IPS DF 6.9 (cell line): ENCODE results near the gene PTCRA.
"Not testable (repeated sequence)": the region's sequence is repeated elsewhere in the genome, so short reads cannot be mapped to it uniquely, and the experiment has no call there.

Experiments
- DNase-seq: peaks from one replicate; pipeline ENCODE4 v3.0.0-alpha.2; 2013; ENCODE audit warnings: low read depth, low spot score
- H3K27ac ChIP-seq: one replicate; pipeline ENCODE4 v1.5.1; 2013; ENCODE audit warnings: low read length, control low read depth
- H3K27me3 ChIP-seq: 2 replicates; pipeline ENCODE4 v1.6.1; 2013; ENCODE audit warnings: mild to moderate bottlenecking, low read length; ENCODE audit not compliant: control insufficient read depth, insufficient read depth
- H3K36me3 ChIP-seq: 2 replicates; pipeline ENCODE4 v1.6.1; 2013; ENCODE audit warnings: low read length; ENCODE audit not compliant: control insufficient read depth, insufficient read depth
- H3K4me1 ChIP-seq: 2 replicates; pipeline ENCODE4 v1.6.1; 2013; ENCODE audit warnings: low read length; ENCODE audit not compliant: control insufficient read depth, insufficient read depth
- H3K4me3 ChIP-seq: 2 replicates; pipeline ENCODE4 v1.5.1; 2013; ENCODE audit warnings: mild to moderate bottlenecking, low read length
- H3K9me3 ChIP-seq: 2 replicates; pipeline ENCODE4 v1.6.1; 2013; ENCODE audit warnings: low read length, inconsistent platforms; ENCODE audit not compliant: control insufficient read depth, insufficient read depth
- WGBS: extraction: QIAGEN DNeasy Blood & Tissue Kit; methylation state at CpG from one replicate; pipeline ENCODE4 v1.1.7; 2013; ENCODE audit warnings: mixed read lengths, missing lambda C conversion rate; ENCODE audit not compliant: insufficient read length, insufficient coverage; 5-methylcytosine and 5-hydroxymethylcytosine counted together

The PTCRA gene

DNA sequence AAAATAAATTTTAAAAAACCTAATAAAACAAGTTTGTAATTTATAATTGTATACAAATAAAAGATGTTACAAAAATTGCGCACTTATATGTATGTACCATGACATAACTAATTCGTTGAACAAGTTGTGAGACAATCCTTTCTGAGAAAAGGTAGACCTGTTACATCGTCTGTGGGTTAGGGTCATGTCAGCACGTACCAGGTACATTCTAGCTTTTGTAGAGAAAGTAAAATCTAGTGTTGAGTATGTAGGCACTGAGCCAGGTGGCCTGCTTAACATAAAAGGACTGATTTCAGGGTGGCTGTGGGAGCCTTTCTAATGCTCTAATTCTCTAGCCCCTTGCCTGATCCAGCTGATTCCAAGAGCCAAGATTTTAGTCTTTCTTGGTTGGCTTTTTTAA is 26.0 kb upstream of the PTCRA start:
- no peak for DNase-seq
- no CpG with 5 or more reads among the region's 4 CpGs for WGBS
- Histone ChIP-seq H3K9me3 (no peaks in the 10 kb centered on the region), H3K27ac (no peak overlapping the region), H3K36me3 (peaks cover 8% of the 10 kb centered on the region), H3K4me3 (peak overlapping the region; percentile 76; the same call in 1 of the 2 replicates), H3K4me1 (no peaks in the 10 kb centered on the region), H3K27me3 (no peaks in the 10 kb centered on the region)

DNA sequence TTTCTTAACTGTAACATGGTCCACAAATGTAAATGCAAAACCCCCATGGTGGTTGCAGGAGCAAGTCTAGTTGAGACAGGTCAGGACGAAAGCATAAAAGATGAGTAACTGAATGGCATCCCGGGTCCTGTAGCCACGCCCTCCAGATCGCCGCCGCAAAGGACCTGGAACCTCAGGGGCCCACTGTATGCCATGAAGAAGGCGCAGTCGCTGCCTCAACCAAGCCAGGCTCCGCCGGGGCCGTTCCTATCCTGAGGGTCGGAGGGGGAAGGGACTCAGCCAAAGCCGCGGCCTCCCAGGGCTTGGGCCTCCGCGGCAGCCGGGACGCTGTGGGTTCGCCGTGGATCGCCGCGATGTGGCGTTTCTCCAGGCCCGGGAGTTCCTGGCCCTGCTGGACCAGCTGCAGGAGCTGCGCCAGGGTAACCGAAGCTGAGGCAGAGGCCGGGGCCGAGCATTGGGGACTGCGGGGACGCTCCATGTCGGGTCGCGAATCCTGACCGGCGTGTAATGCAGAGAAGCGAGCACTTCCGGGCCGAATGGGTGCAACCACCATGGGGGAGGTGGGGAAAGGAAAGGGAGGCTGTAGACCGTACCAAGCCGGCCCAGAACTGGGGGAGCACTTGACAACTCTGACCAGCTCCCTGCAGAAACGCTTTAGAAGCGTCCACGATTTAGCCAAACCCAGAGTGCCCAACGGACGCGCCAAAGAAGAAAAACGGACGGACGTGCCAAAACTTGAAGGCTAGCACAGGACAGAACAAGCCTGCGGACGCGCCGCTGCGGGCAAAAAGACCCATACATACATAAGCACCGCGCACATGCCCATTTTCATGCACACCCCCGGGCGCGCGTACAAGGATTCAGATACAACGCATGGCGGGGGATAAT is 25.3 kb upstream of the PTCRA start:
- DNase-seq: peak; percentile 91
- Histone ChIP-seq H3K36me3 (peaks cover 4% of the 10 kb centered on the region; the same call in 1 of the 2 replicates), H3K27me3 (no peaks in the 10 kb centered on the region), H3K27ac (no peak overlapping the region), H3K4me1 (no peaks in the 10 kb centered on the region), H3K9me3 (no peaks in the 10 kb centered on the region), H3K4me3 (peak overlapping the region; percentile 76)
- whole genome bisulfite sequencing: no CpG with 5 or more reads among the region's 63 CpGs

DNA sequence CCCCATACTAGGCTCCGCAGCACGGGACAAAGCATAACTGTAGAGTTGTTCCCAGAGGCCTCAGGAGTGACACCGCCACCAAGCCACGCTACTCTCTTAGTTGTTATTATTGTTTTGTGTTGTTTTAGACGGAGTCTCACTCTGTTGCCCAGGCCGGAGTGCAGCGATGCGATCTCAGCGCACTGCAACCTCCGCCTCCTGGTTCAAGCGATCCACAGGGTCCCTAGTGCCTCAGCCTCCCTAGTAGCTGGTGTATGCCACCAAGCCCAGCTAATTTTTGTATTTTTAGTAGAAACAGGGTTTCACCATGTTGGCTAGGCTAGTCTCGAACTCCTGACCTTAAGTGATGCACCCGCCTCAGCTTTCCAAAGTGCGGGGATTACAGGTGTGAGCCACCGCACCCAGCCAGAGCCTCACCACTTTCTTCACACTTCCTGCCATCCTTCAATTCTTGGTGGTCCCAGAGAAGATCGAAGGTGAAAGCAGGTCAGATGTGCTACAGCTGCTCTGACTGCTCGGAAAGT is 24.6 kb upstream of the PTCRA start:
- H3K9me3 ChIP-seq: no peaks in the 10 kb centered on the region
- no peak overlapping the region for H3K27ac ChIP-seq
- H3K4me1 ChIP-seq: no peaks in the 10 kb centered on the region
- H3K27me3 ChIP-seq: no peaks in the 10 kb centered on the region
- H3K4me3 ChIP-seq: peak overlapping the region; percentile 76; the same call in 1 of the 2 replicates
- no peak for DNase-seq
- no CpG with 5 or more reads among the region's 17 CpGs for WGBS
- no peaks in the 10 kb centered on the region for H3K36me3 ChIP-seq

DNA sequence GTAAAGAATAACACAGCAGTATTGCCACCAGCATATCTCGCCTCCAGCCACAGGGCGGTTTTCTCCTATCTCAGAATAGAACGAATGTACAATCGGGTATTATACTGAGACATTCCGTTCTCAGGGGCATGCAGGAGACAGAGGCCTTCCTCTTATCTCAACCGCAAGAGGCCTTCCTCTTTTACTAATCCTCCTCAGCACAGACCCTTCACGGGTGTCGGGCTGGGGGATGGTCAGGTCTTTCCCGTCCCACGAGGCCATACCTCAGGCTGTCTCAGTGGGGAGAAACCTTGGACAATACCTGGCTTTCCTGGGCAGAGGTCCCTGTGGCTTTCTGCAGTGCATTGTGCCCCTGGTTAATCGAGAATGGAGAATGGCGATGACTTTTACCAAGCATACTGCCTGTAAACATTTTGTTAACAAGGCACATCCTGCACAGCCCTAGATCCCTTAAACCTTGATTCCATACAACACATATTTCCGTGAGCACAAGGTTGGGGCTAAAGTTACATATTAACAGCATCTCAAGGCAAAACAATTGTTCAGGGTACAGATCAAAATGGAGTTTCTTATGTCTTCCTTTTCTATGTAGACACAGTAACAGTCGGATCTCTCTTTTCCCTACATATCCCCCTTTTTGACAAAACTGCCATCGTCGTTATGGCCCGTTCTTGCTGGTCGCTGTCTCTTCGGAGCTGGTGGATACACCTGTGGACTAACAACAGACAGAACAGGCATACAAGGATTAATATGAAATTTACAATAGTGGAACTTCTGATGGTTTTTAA is 21.6 kb upstream of the PTCRA start:
- not testable (repeated sequence) for H3K4me1 ChIP-seq, H3K27me3 ChIP-seq, H3K36me3 ChIP-seq, H3K27ac ChIP-seq, DNase-seq, H3K4me3 ChIP-seq, H3K9me3 ChIP-seq
- no CpG with 5 or more reads among the region's 19 CpGs for WGBS

DNA sequence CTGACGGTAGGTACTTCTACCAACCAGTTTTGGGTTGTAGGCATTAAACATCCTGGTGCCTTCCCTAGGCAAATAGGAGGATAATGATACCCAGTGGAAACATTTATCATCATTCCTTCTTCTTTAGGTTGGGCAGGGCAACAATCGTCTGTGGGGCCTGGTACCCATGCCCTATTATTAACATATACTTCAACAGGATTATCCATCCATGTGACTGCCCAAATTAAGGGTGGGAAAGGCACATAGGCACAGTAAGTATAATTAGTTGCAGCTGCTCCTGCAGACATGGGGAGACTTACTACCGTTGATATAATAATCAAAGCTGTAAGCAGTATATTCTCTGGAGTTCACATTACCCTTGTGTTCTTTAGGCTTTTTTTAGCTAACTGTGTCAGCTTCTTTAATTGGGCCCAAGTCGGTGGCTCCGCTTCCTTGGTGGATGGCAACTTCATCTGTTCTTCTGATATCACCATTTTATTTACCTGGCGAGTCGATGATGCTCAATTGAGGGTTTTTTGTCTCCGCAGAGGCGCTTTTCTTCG is 19.6 kb upstream of the PTCRA start:
- H3K9me3 ChIP-seq: no peaks in the 10 kb centered on the region
- H3K36me3 ChIP-seq: no peaks in the 10 kb centered on the region
- no peak overlapping the region for H3K27ac ChIP-seq
- no peaks in the 10 kb centered on the region for H3K27me3 ChIP-seq
- no peaks in the 10 kb centered on the region for H3K4me1 ChIP-seq
- no peak for DNase-seq
- WGBS: no CpG with 5 or more reads among the region's 10 CpGs
- H3K4me3 ChIP-seq: no peak overlapping the region

DNA sequence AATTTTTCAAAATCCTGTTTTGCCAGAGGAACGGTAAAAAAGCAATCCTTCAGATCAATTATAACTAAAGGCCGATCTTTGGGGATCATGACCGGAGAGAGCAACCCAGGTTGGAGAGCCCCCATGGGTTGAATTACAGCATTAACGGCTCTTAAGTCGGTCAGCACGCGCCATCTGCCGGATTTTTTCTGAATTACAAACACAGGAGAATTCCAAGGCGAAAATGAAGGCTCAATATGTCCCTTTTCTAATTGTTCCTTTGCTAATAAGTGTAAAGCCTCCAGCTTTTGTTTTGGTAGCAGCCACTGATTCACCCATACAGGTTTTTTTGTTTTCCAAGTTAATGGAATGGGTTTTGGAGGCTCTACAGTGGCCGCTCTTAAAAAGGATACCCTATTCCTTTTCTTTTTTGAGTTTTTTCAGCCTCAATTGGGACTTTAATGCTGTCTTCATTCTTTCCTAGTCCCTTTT is 16.9 kb upstream of the PTCRA start:
- H3K9me3 ChIP-seq: no peaks in the 10 kb centered on the region
- H3K4me1 ChIP-seq: 0 out of 2 replicates have a peak, but pooled peaks cover 1% of the 10 kb centered on the region
- H3K4me3 ChIP-seq: no peak overlapping the region
- no CpG with 5 or more reads among the region's 10 CpGs for WGBS
- H3K27me3 ChIP-seq: no peaks in the 10 kb centered on the region
- no peaks in the 10 kb centered on the region for H3K36me3 ChIP-seq
- no peak overlapping the region for H3K27ac ChIP-seq
- DNase-seq: no peak

DNA sequence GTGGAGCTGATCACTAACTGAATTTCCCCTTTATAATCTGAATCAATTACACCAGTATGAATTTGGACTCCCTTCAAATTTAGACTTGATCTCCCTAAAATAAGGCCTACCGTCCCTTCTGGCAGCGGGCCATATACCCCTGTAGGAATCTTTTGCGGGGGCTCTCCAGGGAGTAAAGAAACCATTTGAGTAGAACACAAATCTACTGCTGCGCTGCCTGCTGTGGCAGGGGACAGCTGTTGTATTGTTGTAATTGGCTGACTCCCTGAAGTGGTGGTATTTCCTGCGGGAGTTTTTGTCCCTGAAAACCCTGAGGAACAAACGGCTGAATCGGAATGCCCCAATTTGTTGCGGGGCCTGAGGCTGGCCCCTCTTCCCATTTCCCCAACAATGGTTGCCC is 16.0 kb upstream of the PTCRA start:
- Histone ChIP-seq H3K9me3 (no peaks in the 10 kb centered on the region), H3K4me3 (no peak overlapping the region), H3K27ac (no peak overlapping the region), H3K36me3 (no peaks in the 10 kb centered on the region), H3K4me1 (0 out of 2 replicates have a peak, but pooled peaks cover 1% of the 10 kb centered on the region), H3K27me3 (no peaks in the 10 kb centered on the region)
- WGBS: no CpG with 5 or more reads among the region's 8 CpGs
- no peak for DNase-seq

DNA sequence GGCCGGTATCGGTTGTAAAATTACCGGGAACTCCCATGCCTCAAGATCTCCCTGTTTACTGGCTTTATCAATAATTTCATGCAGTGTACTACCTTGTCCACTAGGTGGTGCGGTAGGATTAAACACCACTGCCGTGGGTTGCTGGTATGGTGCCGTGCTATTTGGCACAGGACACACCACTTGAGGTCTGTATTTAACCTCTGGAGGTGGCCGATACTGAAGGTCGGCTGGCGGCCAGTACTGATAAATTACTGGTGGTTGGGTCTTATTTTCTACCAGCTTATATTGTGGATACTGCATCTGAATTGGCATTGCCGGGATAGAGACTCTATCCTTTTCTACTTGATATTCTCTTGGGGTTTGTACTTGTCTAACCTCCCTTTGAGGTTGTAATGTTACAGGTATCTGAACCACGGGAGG is 14.3 kb upstream of the PTCRA start:
- Histone ChIP-seq H3K27me3 (no peaks in the 10 kb centered on the region), H3K27ac (no peak overlapping the region), H3K4me1 (0 out of 2 replicates have a peak, but pooled peaks cover 1% of the 10 kb centered on the region), H3K9me3 (no peaks in the 10 kb centered on the region), H3K4me3 (no peak overlapping the region), H3K36me3 (no peaks in the 10 kb centered on the region)
- peak; percentile 77 for DNase-seq
- no CpG with 5 or more reads among the region's 11 CpGs for WGBS

DNA sequence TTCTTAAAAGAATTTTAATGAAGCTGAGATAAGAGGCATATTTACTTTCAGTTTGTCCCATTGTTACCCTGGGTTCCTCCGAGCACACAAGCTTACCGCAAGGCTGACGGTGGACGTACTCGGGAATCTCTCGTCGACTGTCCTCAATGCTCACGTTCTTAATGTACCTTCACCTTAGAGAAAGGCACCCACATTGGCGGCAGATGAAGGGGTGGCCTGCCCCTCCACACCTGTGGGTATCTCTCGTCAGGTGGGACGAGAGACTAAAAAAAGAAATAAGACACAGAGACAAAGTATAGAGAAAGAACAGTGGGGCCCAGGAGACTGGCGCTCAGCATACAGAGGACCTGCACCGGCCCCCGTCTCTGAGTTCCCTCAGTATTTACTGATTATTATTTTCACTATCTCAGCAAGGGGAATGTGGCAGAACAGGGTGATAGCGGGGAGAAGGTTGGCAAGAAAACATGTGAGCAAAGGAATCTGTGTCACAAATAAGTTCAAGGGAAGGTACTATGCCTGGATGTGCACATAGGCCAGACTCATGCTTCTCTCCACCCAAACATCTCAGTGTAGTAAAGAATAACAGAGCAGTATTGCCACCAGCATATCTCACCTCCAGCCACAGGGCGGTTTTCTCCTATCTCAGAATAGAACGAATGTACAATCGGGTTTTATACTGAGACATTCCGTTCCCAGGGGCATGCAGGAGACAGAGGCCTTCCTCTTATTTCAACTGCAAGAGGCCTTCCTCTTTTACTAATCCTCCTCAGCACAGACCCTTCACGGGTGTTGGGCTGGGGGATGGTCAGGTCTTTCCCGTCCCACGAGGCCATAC is 13.2 kb upstream of the PTCRA start:
- no CpG with 5 or more reads among the region's 22 CpGs for WGBS
- not testable (repeated sequence) for H3K4me3 ChIP-seq, H3K36me3 ChIP-seq, DNase-seq, H3K4me1 ChIP-seq, H3K27me3 ChIP-seq, H3K27ac ChIP-seq, H3K9me3 ChIP-seq
